AML-193 (cell line): Measurements from ENCODE around the gene PPME1.

Experiments used
- DNase-seq, 2 experiments: peaks; one replicate each; lab custom pipeline; 2025; lab: John Stamatoyannopoulos, UW

The PPME1 gene

DNA sequence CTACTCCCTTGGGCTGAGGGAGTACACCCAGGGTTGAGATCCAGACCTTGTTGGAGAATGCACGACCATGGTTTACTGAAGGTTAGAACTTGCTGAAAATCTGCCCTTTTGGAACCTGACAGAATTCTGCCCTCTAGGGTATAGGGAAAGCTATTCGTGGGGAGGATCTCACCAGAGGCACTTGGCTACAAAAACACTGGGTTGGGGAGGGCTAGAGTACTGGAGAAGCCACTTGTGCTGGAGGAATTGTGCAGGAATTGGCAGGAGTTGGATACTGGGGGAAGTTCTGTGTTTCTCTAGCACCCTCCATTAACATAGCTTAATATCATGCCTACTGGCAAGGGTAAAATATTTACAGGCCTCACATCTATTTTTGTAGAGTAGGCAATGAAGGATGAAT, 55.8 kb downstream of the PPME1 start:
- no peak for DNase-seq

DNA sequence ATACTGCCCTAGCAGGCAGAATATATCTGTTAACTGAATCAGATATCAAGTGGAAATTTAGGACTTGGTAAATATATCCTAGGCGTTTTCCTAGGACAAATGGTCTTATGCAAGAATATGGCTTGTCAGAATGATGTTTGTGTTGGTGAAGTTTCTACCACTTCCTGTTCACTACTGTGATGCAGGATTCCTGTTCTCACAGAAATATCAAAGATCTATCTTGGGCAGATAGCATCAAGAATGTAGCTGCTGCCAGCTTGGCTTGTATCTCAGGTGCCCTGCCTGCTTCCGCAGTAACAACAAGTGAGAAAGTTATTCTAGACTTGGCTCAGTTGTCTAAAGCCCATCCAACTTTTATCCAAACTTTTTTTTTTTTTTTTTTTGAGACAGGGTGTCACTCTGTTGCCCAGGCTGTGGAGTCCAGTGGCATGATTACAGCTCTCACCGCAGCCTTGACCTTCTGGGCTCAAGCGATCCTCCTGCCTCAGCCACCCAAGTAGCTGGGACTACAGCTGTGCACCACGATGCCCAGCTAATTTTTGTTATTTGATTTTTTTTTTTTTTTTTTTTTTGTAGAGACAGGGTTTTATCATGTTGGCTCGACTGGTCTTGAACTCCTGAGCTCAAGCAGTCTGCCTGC, 61.3 kb downstream of the PPME1 start:
- DNase-seq = no peak

GRCh38 chr11:74233683-74234082, 62.6 kb downstream of the PPME1 start:
- no peak for DNase-seq

GRCh38 chr11:74235121-74235520, 64.0 kb downstream of the PPME1 start:
- no peak for DNase-seq

DNA sequence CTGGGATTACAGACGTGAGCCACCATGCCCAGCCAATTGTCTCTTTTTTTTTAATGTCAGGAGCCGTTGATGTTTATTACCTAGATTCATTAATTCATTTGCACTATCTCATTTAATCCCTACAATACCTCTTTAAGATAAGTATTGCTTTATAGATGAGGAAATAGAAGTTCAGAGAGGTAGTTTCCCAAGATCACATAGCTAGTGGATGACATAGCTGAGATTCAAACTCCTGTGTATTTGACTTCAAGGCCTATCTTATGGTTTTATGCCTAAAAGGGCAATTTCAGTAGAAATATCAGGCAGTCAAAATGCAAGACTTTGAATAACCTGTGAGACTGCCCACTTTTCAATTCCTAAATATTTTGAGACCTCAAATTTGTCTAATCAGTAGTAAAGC, 66.5 kb downstream of the PPME1 start:
- no peak for DNase-seq

DNA sequence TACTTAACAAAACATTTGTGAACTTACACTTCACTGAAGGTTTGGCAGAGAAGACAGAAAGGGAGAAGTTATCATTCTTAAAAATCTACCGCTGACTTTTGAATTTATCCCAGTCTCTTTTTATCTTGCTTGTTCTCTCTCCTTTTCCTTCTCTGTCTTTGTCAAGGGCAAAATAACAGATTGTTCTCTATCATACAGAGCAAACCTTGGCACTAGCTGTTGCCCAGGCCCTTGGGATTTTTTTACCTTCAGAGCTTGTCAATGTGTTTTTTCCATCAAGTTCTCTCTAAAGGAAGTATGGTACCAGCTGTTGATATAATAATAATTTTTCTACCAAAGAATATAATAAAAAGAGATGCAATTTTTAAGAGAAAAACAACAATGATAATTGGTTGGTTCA, 67.2 kb downstream of the PPME1 start:
- DNase-seq = no peak

- DNase-seq = no peak
Observed at GRCh38 chr11:74248469-74248868, 77.4 kb downstream of the PPME1 start.

GRCh38 chr11:74249496-74249895, 78.4 kb downstream of the PPME1 start:
- no peak for DNase-seq

DNA sequence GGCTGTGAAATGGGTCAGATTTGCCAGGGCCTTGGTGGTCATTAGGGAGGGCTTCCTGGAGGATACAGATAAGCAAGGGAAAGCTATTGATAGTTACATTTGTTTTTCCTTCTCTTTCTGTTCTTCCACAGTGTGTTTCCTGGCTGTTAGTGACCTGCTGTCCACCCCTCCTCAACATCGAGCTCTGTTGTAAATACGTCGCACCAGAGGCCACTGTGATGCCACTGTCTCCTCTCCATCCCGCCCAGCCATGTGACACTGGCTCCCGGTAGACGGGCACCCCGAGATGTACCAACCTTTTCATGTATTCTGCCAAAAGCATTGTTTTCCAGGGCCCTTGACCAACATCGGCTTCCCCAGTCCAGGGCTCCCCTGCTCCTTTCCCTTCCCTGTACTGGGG, 82.3 kb downstream of the PPME1 start:
- no peak for DNase-seq

DNA sequence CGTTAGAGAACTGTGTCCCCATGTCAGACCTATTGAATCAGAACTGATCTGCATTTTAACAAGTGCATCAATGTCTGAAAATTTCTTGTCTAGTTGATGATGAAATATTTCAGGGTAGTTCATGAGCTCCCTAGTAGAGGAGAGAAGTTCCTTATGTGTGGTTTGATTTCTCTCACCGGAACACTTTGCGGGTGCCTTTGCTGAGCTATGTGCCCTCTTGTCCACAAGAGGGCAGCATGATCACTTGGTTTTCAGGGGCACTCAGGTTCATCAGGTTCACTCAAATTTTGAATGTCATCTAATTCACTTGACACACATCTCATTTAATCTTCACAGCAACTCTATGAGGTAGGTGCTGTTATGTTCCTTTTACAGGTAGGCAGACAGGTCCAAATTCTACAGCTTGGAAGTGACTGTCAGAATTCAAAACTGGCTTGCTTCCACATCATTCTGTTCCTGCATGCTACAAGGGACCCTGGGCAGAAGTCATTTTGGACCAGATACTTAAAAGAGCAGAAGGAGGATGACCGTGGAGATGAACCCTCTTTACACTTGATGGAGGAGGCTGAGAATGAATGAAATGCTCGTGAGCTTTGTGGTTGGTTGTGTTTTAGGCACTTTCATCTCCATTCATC, 84.8 kb downstream of the PPME1 start:
- DNase-seq = peak; percentile 65 to 66

DNA sequence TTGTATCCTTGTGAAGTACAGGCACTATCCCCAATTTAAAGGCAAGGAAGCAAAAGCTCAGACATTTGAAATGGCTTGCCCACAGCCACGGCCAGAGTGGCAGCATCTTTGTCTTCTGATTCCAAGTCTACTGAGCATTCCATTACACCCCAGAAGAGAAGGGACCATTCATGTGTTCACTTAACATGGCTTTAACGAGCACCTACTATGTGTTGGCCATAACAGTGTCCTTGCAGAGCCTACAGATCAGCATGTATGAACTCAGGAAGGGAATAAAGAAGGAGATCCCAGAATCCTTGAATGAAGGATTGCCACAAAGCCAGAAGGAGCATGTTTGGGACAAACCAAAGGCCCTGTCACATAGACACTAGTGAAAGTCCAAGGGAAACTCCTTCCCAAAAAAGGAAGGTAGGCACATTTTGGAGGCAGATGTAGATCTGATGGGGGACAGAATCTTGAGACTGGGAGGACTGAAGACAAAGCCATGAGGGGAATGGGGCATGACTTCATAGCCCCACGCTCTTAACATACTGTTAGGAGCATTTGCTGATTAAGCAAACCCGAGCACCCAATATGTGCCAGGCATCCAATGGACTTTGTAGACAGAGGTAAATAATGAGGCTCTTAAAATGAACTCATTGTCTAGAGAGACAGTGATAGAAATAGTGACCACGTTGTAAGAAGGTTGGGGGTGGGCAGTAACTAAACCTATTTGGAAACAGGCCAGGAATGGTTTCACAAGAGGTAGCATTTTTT, 85.5 kb downstream of the PPME1 start:
- no peak for DNase-seq

- DNase-seq = no peak
Observed at GRCh38 chr11:74257959-74258553, 87.0 kb downstream of the PPME1 start.

GRCh38 chr11:74262725-74263124, 91.6 kb downstream of the PPME1 start:
- no peak for DNase-seq

- DNase-seq = no peak
Observed at GRCh38 chr11:74265256-74265655, 94.2 kb downstream of the PPME1 start.

DNA sequence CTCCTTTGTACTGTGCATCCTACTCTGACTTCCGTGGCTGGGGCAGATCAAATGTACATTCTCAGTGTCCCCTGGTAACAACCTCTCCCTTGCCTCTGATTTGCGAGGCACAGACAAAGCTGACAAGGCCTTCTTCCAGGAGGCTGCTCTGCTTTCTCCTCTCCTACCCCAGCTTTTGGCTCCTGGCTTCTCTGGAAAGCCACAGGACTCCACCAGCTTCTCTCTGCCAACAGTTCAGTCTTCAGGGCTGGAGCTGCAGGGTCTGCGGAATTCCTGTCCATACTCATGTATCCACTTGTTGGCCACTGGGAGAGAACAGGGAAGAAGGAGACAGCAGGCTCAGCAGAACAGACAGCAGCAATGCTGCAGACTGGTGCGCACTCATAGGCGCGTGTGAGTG, 95.9 kb downstream of the PPME1 start:
- DNase-seq = no peak

DNA sequence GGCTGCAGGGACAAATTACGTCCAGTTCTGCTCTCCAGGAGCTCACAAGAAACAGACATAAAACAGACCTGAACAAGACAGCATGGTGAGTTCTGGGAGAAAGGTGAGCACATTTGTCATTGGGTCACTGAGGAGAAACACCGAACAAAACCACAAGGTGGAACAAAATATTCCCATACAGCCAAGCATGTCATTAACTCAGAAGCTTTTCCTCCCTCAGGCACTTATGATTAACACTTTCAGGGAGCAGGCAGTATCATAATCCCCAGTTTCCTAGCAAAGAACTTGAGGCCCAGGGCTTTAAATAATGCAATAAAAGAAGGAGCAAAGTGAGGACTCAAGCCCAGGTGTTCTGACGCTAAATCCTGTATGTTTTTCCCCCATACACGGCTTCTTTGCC, 97.4 kb downstream of the PPME1 start:
- DNase-seq = no peak

DNA sequence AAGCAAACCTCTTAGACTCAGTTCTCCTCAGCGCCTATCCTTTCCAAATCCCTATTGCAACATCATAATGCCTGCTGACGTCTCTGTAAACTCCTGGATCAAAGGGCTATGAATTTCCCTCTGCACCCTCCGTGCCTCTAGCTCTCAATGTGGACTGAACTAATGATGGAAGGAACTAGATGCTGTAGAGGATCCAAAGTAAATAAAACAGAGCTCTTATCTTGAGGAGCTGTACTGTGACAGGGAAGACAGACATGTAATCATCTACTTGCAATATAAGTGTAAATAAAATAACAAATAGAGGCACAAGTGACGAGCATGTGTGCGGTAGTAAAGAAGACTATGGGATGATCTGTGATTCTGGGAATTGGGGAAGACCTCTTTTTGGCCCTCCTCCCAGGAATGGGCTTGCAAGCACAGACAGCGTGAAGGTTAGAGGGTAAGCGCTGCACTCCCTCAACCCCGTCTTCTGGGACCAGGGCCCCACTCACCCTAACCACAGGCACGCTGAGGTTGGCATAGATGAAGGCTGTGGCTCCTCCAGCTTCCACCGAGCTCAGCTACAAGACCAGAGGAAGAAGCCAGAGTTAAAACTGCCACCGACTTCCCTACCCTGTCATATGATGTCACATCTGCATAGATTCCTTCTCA, 98.2 kb downstream of the PPME1 start:
- DNase-seq = no peak

DNA sequence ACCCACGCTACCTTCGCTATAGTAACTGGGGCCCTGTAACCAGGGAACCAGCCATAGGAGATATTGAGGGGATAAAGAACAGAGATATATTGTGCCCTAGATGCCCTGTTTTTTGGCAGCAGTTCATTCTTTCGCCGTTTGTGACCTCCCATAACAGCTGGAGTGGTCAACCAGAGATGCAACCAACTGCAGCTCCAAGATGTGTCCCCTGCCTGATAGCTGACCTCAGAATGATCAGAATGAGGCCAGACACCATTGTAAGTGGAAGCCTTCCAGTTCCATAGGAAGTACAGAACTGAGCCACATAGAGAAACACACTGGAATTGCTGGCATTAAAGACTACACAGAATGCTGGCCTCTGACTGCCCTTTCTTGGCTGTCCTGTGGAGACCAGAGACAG, 101.2 kb downstream of the PPME1 start:
- no peak for DNase-seq

- no peak for DNase-seq
Observed at GRCh38 chr11:74276581-74276980, 105.5 kb downstream of the PPME1 start.

- no peak for DNase-seq
Observed at GRCh38 chr11:74278103-74278502, 107.0 kb downstream of the PPME1 start.

GRCh38 chr11:74278721-74279161, 107.7 kb downstream of the PPME1 start:
- DNase-seq = no peak

GRCh38 chr11:74279256-74279655, 108.2 kb downstream of the PPME1 start:
- DNase-seq = no peak
